ENCODE results near the gene GTF3C5.
A peak's percentile ranks its signal among the peaks of the same experiment; 100 is the strongest.

GTF3C5 gene

DNA sequence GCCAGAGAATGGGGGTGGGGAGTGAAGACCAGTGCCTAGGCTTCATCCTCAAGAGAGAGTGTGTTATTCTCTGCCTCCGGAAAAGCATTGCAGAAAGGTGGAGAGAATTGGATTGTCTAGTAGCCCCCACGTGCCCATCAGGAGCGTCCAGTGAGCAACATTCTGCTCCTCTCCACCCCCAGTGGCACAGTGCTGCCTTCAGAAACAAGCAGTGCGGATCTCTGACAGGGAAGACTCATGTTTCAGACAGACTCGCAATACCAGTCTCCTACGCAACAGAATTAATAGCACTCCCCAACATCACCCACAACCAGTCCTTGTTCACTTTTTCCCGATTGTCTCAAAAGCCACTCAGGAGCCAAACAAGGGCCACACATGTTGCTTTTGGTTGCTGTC, 16.1 kb downstream of the GTF3C5 start:
- no peak overlapping the region for H3K4me3 ChIP-seq (ENCODE audit: low read depth, low read length)
- no peak for DNase-seq (ENCODE audit: low read depth, low spot score)
- ChIA-PET CTCF (interaction anchor here (1.1 to 27.8 kb wide), 3 partner anchors 10 to 99 kb away, joined by 3 to 462 read pairs (median 5); no protein-coding TSS in a partner anchor), POLR2A (no interaction called here)
- TF ChIP-seq, protein P1, sequence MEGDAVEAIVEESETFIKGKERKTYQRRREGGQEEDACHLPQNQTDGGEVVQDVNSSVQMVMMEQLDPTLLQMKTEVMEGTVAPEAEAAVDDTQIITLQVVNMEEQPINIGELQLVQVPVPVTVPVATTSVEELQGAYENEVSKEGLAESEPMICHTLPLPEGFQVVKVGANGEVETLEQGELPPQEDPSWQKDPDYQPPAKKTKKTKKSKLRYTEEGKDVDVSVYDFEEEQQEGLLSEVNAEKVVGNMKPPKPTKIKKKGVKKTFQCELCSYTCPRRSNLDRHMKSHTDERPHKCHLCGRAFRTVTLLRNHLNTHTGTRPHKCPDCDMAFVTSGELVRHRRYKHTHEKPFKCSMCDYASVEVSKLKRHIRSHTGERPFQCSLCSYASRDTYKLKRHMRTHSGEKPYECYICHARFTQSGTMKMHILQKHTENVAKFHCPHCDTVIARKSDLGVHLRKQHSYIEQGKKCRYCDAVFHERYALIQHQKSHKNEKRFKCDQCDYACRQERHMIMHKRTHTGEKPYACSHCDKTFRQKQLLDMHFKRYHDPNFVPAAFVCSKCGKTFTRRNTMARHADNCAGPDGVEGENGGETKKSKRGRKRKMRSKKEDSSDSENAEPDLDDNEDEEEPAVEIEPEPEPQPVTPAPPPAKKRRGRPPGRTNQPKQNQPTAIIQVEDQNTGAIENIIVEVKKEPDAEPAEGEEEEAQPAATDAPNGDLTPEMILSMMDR (IDR thresholded peaks at IDR 0.05; ENCODE audit: insufficient read depth, low read length, missing control alignments), result no peak

DNA sequence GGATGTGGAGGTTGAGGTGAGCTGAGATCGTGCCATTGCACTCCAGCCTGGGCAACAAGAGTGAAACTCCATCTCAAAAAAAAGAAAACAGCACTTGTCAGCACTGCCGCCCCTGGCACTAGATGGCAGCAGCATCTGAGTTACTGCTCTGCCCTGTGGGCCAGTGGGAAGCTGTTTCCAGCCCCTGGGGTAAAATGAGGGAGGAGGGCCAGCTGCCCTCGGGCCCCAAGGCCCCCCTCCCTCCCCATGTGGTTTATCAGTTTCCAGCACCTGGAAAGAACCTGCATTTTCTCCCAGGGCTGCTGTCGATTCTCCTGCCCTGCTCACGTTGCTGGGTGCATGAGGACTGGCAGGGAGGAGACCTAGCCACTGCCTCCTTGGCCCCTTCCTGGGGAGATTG, 17.8 kb downstream of the GTF3C5 start:
- ChIA-PET POLR2A (no interaction called here), CTCF (interaction anchor here (0.6 to 27.8 kb wide), 12 partner anchors 8 to 281 kb away, joined by 3 to 462 read pairs (median 3); no protein-coding TSS in a partner anchor)
- TF ChIP-seq, protein P1 (IDR thresholded peaks at IDR 0.05; ENCODE audit: insufficient read depth, low read length, missing control alignments), result peak; percentile 55
- H3K4me3 ChIP-seq (ENCODE audit: low read depth, low read length), result no peak overlapping the region
- no peak for DNase-seq (ENCODE audit: low read depth, low spot score)

DNA sequence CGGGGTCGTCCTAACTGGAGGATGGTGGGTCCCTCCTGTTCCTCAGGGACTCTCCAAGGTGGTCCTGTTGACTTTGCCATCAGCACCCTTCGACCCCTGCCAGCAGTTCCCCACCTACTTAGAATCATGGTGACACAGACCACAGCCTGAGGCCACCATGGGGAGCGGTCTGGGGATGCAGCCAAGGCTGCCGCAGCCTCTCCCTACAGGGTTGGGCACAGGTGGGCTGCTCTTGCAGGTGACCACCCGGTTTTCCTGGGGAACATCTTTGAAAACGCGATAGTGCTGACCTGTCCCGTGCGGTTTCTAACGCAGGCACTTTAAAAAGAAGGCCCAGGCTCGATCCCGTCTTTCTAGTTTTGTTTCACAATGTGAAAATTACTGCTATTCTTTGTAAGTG, 18.2 kb downstream of the GTF3C5 start:
- POLR2A ChIA-PET, result no interaction called here
- CTCF ChIA-PET, result interaction anchor here (0.8 to 27.8 kb wide), 11 partner anchors 8 to 281 kb away, joined by 3 to 462 read pairs (median 3); no protein-coding TSS in a partner anchor
- no peak overlapping the region for H3K4me3 ChIP-seq (ENCODE audit: low read depth, low read length)
- TF ChIP-seq, protein P1 (IDR thresholded peaks at IDR 0.05; ENCODE audit: insufficient read depth, low read length, missing control alignments), result no peak
- DNase-seq (ENCODE audit: low read depth, low spot score), result no peak

DNA sequence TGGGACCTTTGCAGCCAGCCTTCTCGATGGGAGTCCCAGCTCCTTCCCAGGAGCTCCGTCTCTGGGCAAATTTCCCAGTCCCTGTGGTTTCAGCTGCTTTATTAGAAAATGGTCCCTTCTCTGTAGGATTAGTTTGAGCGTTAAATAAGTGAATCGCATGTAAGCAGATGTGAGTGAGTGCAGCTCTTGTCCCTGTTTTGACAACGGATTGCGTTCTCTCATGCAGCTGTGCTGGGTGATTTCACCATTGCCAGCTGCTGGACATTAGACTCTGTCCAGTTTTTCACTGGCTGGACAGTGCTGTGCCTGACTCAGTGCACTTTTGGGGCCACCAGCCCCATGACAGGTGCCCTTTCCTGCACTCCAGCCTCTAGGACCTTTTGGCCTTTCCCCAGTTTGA, 19.3 kb downstream of the GTF3C5 start:
- H3K4me3 ChIP-seq (ENCODE audit: low read depth, low read length), result no peak overlapping the region
- ChIA-PET CTCF (interaction anchor here (1.3 to 27.8 kb wide), 4 partner anchors 9 to 117 kb away, joined by 5 to 462 read pairs (median 6); no protein-coding TSS in a partner anchor), POLR2A (no interaction called here)
- DNase-seq (ENCODE audit: low read depth, low spot score), result no peak
- TF ChIP-seq, protein P1 (IDR thresholded peaks at IDR 0.05; ENCODE audit: insufficient read depth, low read length, missing control alignments), result no peak

DNA sequence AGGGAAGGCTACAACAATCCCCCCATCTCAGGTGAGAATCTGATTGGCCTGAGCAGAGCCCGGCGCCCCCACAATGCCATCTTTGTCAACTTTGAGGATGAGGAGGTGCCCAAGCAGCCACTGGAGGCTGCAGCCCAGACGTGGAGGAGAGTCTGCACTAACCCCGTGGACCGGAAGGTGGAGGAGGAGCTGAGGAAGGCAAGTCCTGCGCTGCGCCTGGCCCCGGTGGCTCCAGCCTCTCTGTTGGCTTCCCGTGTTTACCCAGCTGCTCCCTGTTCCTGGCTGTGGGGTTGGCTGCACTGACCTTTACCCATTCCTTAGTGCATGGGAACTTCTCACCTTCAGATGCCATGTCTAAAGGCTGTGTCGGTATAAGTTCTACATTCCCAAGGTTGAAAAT, 20.0 kb downstream of the GTF3C5 start:
- POLR2A ChIA-PET, result no interaction called here
- no peak for DNase-seq (ENCODE audit: low read depth, low spot score)
- TF ChIP-seq, protein P1 (IDR thresholded peaks at IDR 0.05; ENCODE audit: insufficient read depth, low read length, missing control alignments), result no peak
- no peak overlapping the region for H3K4me3 ChIP-seq (ENCODE audit: low read depth, low read length)
- CTCF ChIA-PET, result interaction anchor here (1.0 to 27.8 kb wide), 5 partner anchors 9 to 116 kb away, joined by 4 to 462 read pairs (median 5); no protein-coding TSS in a partner anchor

DNA sequence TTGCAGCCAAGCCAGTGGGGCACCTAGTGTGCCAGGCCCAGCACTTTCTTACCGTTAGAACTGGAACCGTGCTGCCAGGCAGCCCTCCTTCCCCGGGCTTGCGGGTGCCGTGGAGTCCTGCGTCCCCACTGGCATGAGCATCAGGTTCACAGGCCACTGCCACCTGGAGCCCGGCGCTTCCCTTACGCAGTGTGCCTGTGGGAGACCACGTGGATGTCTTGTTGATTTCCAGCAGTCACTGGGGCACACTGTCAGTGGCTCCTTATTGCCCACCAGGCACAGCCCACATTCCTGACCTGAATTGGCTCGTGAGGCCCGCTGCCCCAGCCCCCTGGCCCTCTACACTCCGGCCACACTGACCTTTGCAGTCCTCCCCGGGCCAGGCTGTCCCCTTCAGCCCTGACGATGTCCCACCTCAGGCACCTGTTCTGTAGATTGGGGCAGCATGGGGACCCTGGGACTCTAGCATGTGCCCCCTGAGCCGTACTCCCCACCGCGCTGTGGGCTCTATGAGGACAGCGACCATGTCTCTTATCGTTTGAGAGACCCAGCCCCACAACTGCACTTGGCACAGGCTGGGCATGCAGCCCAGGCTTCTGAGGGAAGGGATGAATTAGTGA, 20.6 kb downstream of the GTF3C5 start:
- H3K4me3 ChIP-seq (ENCODE audit: low read depth, low read length), result no peak overlapping the region
- no peak for DNase-seq (ENCODE audit: low read depth, low spot score)
- ChIA-PET CTCF (interaction anchor here (1.0 to 27.8 kb wide), 5 partner anchors 10 to 116 kb away, joined by 4 to 462 read pairs (median 5); no protein-coding TSS in a partner anchor), POLR2A (no interaction called here)
- TF ChIP-seq, protein P1 (IDR thresholded peaks at IDR 0.05; ENCODE audit: insufficient read depth, low read length, missing control alignments), result no peak

All from AG04449 (cell line).